NCI-H82 treated with DMSO at 0.1 percent for 48 hours (cell line): ENCODE results near the gene HBA2.
"Not testable (repeated sequence)": the region's sequence is repeated elsewhere in the genome, so short reads cannot be mapped to it uniquely, and the experiment has no call there.

Experiments used
- DNase-seq: peaks from one replicate; lab custom pipeline; 2025; ENCODE audit not compliant: unreplicated experiment; lab: John Stamatoyannopoulos, UW

HBA2 gene

GRCh38 chr16:154217-155030 is 18.3 kb upstream of the HBA2 start:
- no peak for DNase-seq

- DNase-seq, result no peak
Observed at GRCh38 chr16:155031-155398, 17.7 kb upstream of the HBA2 start.

GRCh38 chr16:159136-159849 is 13.4 kb upstream of the HBA2 start:
- no peak for DNase-seq

- DNase-seq, result not testable (repeated sequence)
Observed at GRCh38 chr16:160242-160641, 12.4 kb upstream of the HBA2 start.

- no peak for DNase-seq
Observed at GRCh38 chr16:160691-161190, 11.9 kb upstream of the HBA2 start.

GRCh38 chr16:162271-162991 is 10.2 kb upstream of the HBA2 start:
- no peak for DNase-seq

GRCh38 chr16:163139-163538 is 9.5 kb upstream of the HBA2 start:
- DNase-seq, result not testable (repeated sequence)

- not testable (repeated sequence) for DNase-seq
Observed at GRCh38 chr16:163696-164095, 9.0 kb upstream of the HBA2 start.

- DNase-seq, result not testable (repeated sequence)
Observed at GRCh38 chr16:164134-164823, 8.4 kb upstream of the HBA2 start.

GRCh38 chr16:164827-165538 is 7.7 kb upstream of the HBA2 start:
- DNase-seq, result no peak

GRCh38 chr16:165539-166374 is 6.9 kb upstream of the HBA2 start, which contains the start of gene HBM:
Gene HBM (plus strand): TSS chr16:165978. CDS start chr16:165998, 20 bp downstream.
- no peak for DNase-seq

- no peak for DNase-seq
Observed at GRCh38 chr16:166375-167121, 6.1 kb upstream of the HBA2 start.

- no peak for DNase-seq
Observed at GRCh38 chr16:167122-167690, 5.5 kb upstream of the HBA2 start.

- DNase-seq, result no peak
Observed at GRCh38 chr16:168424-168823, 4.3 kb upstream of the HBA2 start.

GRCh38 chr16:169014-169413 is 3.7 kb upstream of the HBA2 start:
- DNase-seq, result no peak

GRCh38 chr16:170088-170507 is 2.6 kb upstream of the HBA2 start:
- not testable (repeated sequence) for DNase-seq

- no peak for DNase-seq
Observed at GRCh38 chr16:170788-171187, 1.9 kb upstream of the HBA2 start.

GRCh38 chr16:173211-173854 is 657 bp downstream of the HBA2 start:
- DNase-seq, result not testable (repeated sequence)
